HepG2 (cell line): ENCODE measurements around the gene PRRT1. TPM values are rescaled to one million over a fixed set of nuclear protein-coding genes. Genes with fewer than 3 reads are reported as not detected.

ENCODE experiments used
- ATF4 ChIP-seq, 2 experiments: fragments of 450-650 bp in 1 of 2; sonication (generic) in 1 of 2; formaldehyde crosslinking; IDR thresholded peaks; 2 replicates each; pipeline versions ENCODE4 v1.5.0 to v1.8.0; 2020 to 2022; ENCODE audit warnings: mild to moderate bottlenecking in 1 of 2, missing genetic modification reagents in 1 of 2
- ATF6 ChIP-seq: sonication (generic); formaldehyde crosslinking; conservative IDR thresholded peaks from 2 replicates; pipeline ENCODE4 v1.4.0; 2020; ENCODE audit warnings: missing genetic modification reagents
- ATF7 ChIP-seq, 2 experiments: fragments of 450-650 bp in 1 of 2; sonication (generic) in 1 of 2; formaldehyde crosslinking in 1 of 2; IDR thresholded peaks; 2 replicates each; pipeline versions ENCODE4 v1.4.0 to v1.6.1; 2016 to 2020; ENCODE audit warnings: antibody characterized with exemption in 1 of 2, mild to moderate bottlenecking in 1 of 2, missing genetic modification reagents in 1 of 2
- CCDC6 ChIP-seq: sonication (generic); formaldehyde crosslinking; IDR thresholded peaks from 2 replicates; pipeline ENCODE4 v1.8.1; 2022; ENCODE audit warnings: mild to moderate bottlenecking, missing genetic modification reagents, moderate library complexity
- EEA1 ChIP-seq: sonication (generic); formaldehyde crosslinking; IDR thresholded peaks from 2 replicates; pipeline ENCODE4 v1.5.1; 2020; ENCODE audit warnings: mild to moderate bottlenecking, missing genetic modification reagents, borderline replicate concordance
- IRF1 ChIP-seq: sonication (generic); formaldehyde crosslinking; IDR thresholded peaks from 2 replicates; pipeline ENCODE4 v1.4.0; 2020; ENCODE audit warnings: low read depth, mild to moderate bottlenecking, missing genetic modification reagents
- MAFF ChIP-seq: IDR thresholded peaks from 2 replicates; pipeline ENCODE4 v1.6.1; 2011; ENCODE audit warnings: low read depth, low read length, improper control_type of control experiment
- MAX ChIP-seq: IDR thresholded peaks from 2 replicates; pipeline ENCODE4 v1.6.1; 2012; ENCODE audit warnings: inconsistent platforms
- MTA1 ChIP-seq: sonication (generic); formaldehyde crosslinking; IDR thresholded peaks from 2 replicates; pipeline ENCODE4 v1.4.0; 2020; ENCODE audit warnings: missing genetic modification reagents, mild to moderate bottlenecking, borderline replicate concordance
- POLR2A ChIP-seq, 2 experiments: IDR thresholded peaks; 2 replicates each; pipeline ENCODE4 v1.6.1; 2011; ENCODE audit warnings: low read depth in 2 of 2, low read length in 2 of 2, mild to moderate bottlenecking in 1 of 2, moderate library complexity in 1 of 2; ENCODE audit not compliant: insufficient read depth in 1 of 2
- PRPF4 ChIP-seq: fragments of 200-400 bp; formaldehyde crosslinking; IDR thresholded peaks from 2 replicates; pipeline ENCODE4 v1.6.1; 2016; ENCODE audit warnings: low read length, low read depth; ENCODE audit not compliant: poor library complexity, severe bottlenecking
- SAFB2 ChIP-seq: sonication (generic); formaldehyde crosslinking; IDR thresholded peaks from 2 replicates; pipeline ENCODE4 v1.5.1; 2020; ENCODE audit warnings: missing genetic modification reagents, low read depth, mild to moderate bottlenecking, borderline replicate concordance
- SETDB1 ChIP-seq: sonication (generic); formaldehyde crosslinking; IDR thresholded peaks from 2 replicates; pipeline ENCODE4 v1.5.1; 2020; ENCODE audit warnings: missing genetic modification reagents, mild to moderate bottlenecking, borderline replicate concordance
- SIN3B ChIP-seq: fragments of 150-350 bp; IDR thresholded peaks from 2 replicates; pipeline ENCODE4 v1.6.1; 2014; ENCODE audit warnings: low read length
- SKI ChIP-seq: fragments of 450-650 bp; IDR thresholded peaks from one replicate; pipeline ENCODE4 v1.6.1; 2018; ENCODE audit warnings: mild to moderate bottlenecking; ENCODE audit not compliant: partially characterized antibody
- TARDBP ChIP-seq: sonication (generic); formaldehyde crosslinking; IDR thresholded peaks from 2 replicates; pipeline ENCODE4 v1.8.0; 2022; ENCODE audit warnings: mild to moderate bottlenecking, missing genetic modification reagents
- ZBTB7B ChIP-seq: sonication (generic); formaldehyde crosslinking; IDR thresholded peaks from 2 replicates; pipeline ENCODE4 v1.4.0; 2020; ENCODE audit warnings: missing genetic modification reagents
- ZFP82 ChIP-seq: sonication (generic); formaldehyde crosslinking; IDR thresholded peaks from 2 replicates; pipeline ENCODE4 v1.5.1; 2020; ENCODE audit warnings: mild to moderate bottlenecking, missing genetic modification reagents, borderline replicate concordance
- ZFP91 ChIP-seq: sonication (generic); formaldehyde crosslinking; IDR thresholded peaks from 2 replicates; pipeline ENCODE4 v1.9.0; 2022; ENCODE audit warnings: missing genetic modification reagents, mild to moderate bottlenecking, borderline replicate concordance
- ZFX ChIP-seq: sonication (generic); formaldehyde crosslinking; IDR thresholded peaks from 2 replicates; pipeline ENCODE4 v1.4.0; 2020; ENCODE audit warnings: mild to moderate bottlenecking, low read depth, missing genetic modification reagents, moderate library complexity
- ZNF331 ChIP-seq: sonication (generic); formaldehyde crosslinking; IDR thresholded peaks from 2 replicates; pipeline ENCODE4 v1.4.0; 2020; ENCODE audit warnings: missing genetic modification reagents
- ZNF431 ChIP-seq: sonication (generic); formaldehyde crosslinking; IDR thresholded peaks from 2 replicates; pipeline ENCODE4 v1.9.0; 2022; ENCODE audit warnings: missing genetic modification reagents, low read depth, mild to moderate bottlenecking, borderline replicate concordance
- ZNF605 ChIP-seq: sonication (generic); formaldehyde crosslinking; IDR thresholded peaks from 2 replicates; pipeline ENCODE4 v1.8.0; 2022; ENCODE audit warnings: mild to moderate bottlenecking, missing genetic modification reagents
- polyA plus RNA-seq, 8 experiments: library from polyadenylated mRNA; depleted of rRNA in 3 of 8; stranded (reverse) in 7 of 8; unstranded in 1 of 8; fragments of >200 nt; fragmentation: Illumina TruSeq in 4 of 8; extraction: Trizol in 4 of 8; gene quantifications; 2 replicates each; pipeline versions ENCODE4 v1.2.1 to v1.2.3, GENCODE V29; 2011 to 2016; ENCODE audit warnings: low read depth in 4 of 8, missing spikeins in 1 of 8, mixed read lengths in 1 of 8; ENCODE audit not compliant: insufficient read depth in 1 of 8
- total RNA-seq, 5 experiments: library from RNA; depleted of rRNA; stranded (reverse); fragments of >200 nt; fragmentation: Illumina TruSeq; extraction: Trizol; gene quantifications; 2 replicates each; pipeline ENCODE4 v1.2.3, GENCODE V29; 2016; ENCODE audit warnings: low read depth in 1 of 5

PRRT1 gene
- total and polyA plus RNA-seq, 2 of the 13 experiments (the other 11 are each of a cell fraction or from before 2014, with no cell fraction given) = 0.64 to 1.4 TPM

GRCh38 chr6:32127717-32128592 is 23.8 kb downstream of the PRRT1 start, which contains the start of gene ATF6B (continued):
- TF ChIP-seq SIN3B (peak; percentile 84), IRF1 (0 out of 2 replicates have a peak, but pooled peaks have one; percentile 57), SETDB1 (CRISPR knock-in tag) (no peak), ATF4 (CRISPR knock-in tag; IDR thresholded peaks at IDR 0.05) (peak in 1 of 2 experiments; percentile 40; a peak in 1 of 4 replicates), CCDC6 (CRISPR knock-in tag) (0 out of 2 replicates have a peak, but pooled peaks have one; percentile 52), ZNF431 (no peak), ZBTB7B (CRISPR knock-in tag) (peak; percentile 66; the same call in 1 of the 2 replicates), ZFX (CRISPR knock-in tag) (peak; percentile 76), ATF6 (0 out of 2 replicates have a peak, but pooled peaks have one; percentile 17), PRPF4 (no peak), SAFB2 (CRISPR knock-in tag) (peak; percentile 65; the same call in 1 of the 2 replicates), ZFP91 (CRISPR knock-in tag) (peak; percentile 39; the same call in 1 of the 2 replicates), EEA1 (CRISPR knock-in tag) (0 out of 2 replicates have a peak, but pooled peaks have one; percentile 14), ZFP82 (CRISPR knock-in tag) (no peak), MTA1 (CRISPR knock-in tag) (peak; percentile 68; the same call in 1 of the 2 replicates), SKI (no peak), TARDBP (CRISPR knock-in tag) (peak; percentile 80), ZNF605 (peak; percentile 60), ATF7 (IDR thresholded peaks at IDR 0.05) (no peak), ATF7 (CRISPR knock-in tag; IDR thresholded peaks at IDR 0.05) (peak; percentile 64; the same call in 1 of the 2 replicates), MAX (no peak; the same call in 1 of the 2 replicates), POLR2A (IDR thresholded peaks at IDR 0.05; ENCODE audit: insufficient read depth in 1 of 2, low read depth in 2 of 2, low read length in 2 of 2) (peak; percentile 68 to 69), ZNF331 (CRISPR knock-in tag) (peak; percentile 38; the same call in 1 of the 2 replicates), MAFF (peak; percentile 65)
